ENCODE results near the gene TTC36.

TTC36 gene

GRCh38 chr11:118514103-118514502 lies 13.2 kb upstream of the TTC36 start:
- no peak overlapping the region for H3K27ac ChIP-seq
- H3K9me3 ChIP-seq (ENCODE audit: low read depth, low read length): no peaks in the 10 kb centered on the region
- TF ChIP-seq POLR2AphosphoS5 (IDR thresholded peaks at IDR 0.05; ENCODE audit: borderline replicate concordance, low read depth, low read length): no peak
- TF ChIP-seq EZH2 (IDR thresholded peaks at IDR 0.05): no peak
- TF ChIP-seq FOXP2 (optimal IDR thresholded peaks at IDR 0.05; ENCODE audit: control extremely low read depth, extremely low read length, insufficient read depth): no peak
- DNase-seq (ENCODE audit: low read depth, low spot score): no peak
- H3K4me3 ChIP-seq: no peak overlapping the region
- peaks cover 84% of the 10 kb centered on the region for H3K36me3 ChIP-seq (ENCODE audit: insufficient read depth, low read length)
- no peak overlapping the region for H3K9ac ChIP-seq (ENCODE audit: insufficient read length)

GRCh38 chr11:118519549-118519948 lies 7.7 kb upstream of the TTC36 start:
- Histone ChIP-seq H3K36me3 (ENCODE audit: insufficient read depth, low read length) (peaks cover 83% of the 10 kb centered on the region), H3K27ac (no peak overlapping the region), H3K9ac (ENCODE audit: insufficient read length) (no peak overlapping the region), H3K9me3 (ENCODE audit: low read depth, low read length) (no peaks in the 10 kb centered on the region), H3K4me3 (no peak overlapping the region)
- no peak for DNase-seq (ENCODE audit: low read depth, low spot score)
- TF ChIP-seq POLR2AphosphoS5 (IDR thresholded peaks at IDR 0.05; ENCODE audit: borderline replicate concordance, low read depth, low read length) (no peak), EZH2 (IDR thresholded peaks at IDR 0.05) (no peak), FOXP2 (optimal IDR thresholded peaks at IDR 0.05; ENCODE audit: control extremely low read depth, extremely low read length, insufficient read depth) (no peak)

GRCh38 chr11:118521892-118522311 lies 5.4 kb upstream of the TTC36 start:
- TF ChIP-seq POLR2AphosphoS5 (IDR thresholded peaks at IDR 0.05; ENCODE audit: borderline replicate concordance, low read depth, low read length) (no peak), EZH2 (IDR thresholded peaks at IDR 0.05) (no peak), FOXP2 (optimal IDR thresholded peaks at IDR 0.05; ENCODE audit: control extremely low read depth, extremely low read length, insufficient read depth) (no peak)
- no peak overlapping the region for H3K27ac ChIP-seq
- DNase-seq (ENCODE audit: low read depth, low spot score): no peak
- H3K9ac ChIP-seq (ENCODE audit: insufficient read length): no peak overlapping the region
- no peak overlapping the region for H3K4me3 ChIP-seq
- peaks cover 67% of the 10 kb centered on the region for H3K36me3 ChIP-seq (ENCODE audit: insufficient read depth, low read length)
- no peaks in the 10 kb centered on the region for H3K9me3 ChIP-seq (ENCODE audit: low read depth, low read length)

- peaks cover 62% of the 10 kb centered on the region for H3K36me3 ChIP-seq (ENCODE audit: insufficient read depth, low read length)
- no peaks in the 10 kb centered on the region for H3K9me3 ChIP-seq (ENCODE audit: low read depth, low read length)
- no peak for DNase-seq (ENCODE audit: low read depth, low spot score)
- H3K27ac ChIP-seq: no peak overlapping the region
- H3K9ac ChIP-seq (ENCODE audit: insufficient read length): no peak overlapping the region
- no peak overlapping the region for H3K4me3 ChIP-seq
- no peak for TF ChIP-seq EZH2 (IDR thresholded peaks at IDR 0.05)
Measured at GRCh38 chr11:118522571-118523072, 4.7 kb upstream of the TTC36 start.

- no peak overlapping the region for H3K27ac ChIP-seq
- no peak overlapping the region for H3K9ac ChIP-seq (ENCODE audit: insufficient read length)
- peaks cover 54% of the 10 kb centered on the region for H3K36me3 ChIP-seq (ENCODE audit: insufficient read depth, low read length)
- no peaks in the 10 kb centered on the region for H3K9me3 ChIP-seq (ENCODE audit: low read depth, low read length)
- no peak for TF ChIP-seq EZH2 (IDR thresholded peaks at IDR 0.05)
- TF ChIP-seq POLR2AphosphoS5 (IDR thresholded peaks at IDR 0.05; ENCODE audit: borderline replicate concordance, low read depth, low read length): no peak
- no peak for TF ChIP-seq FOXP2 (optimal IDR thresholded peaks at IDR 0.05; ENCODE audit: control extremely low read depth, extremely low read length, insufficient read depth)
- no peak overlapping the region for H3K4me3 ChIP-seq
- DNase-seq (ENCODE audit: low read depth, low spot score): no peak
Measured at GRCh38 chr11:118524356-118524755, 2.9 kb upstream of the TTC36 start.

- DNase-seq (ENCODE audit: low read depth, low spot score): no peak
- H3K9me3 ChIP-seq (ENCODE audit: low read depth, low read length): no peaks in the 10 kb centered on the region
- TF ChIP-seq POLR2AphosphoS5 (IDR thresholded peaks at IDR 0.05; ENCODE audit: borderline replicate concordance, low read depth, low read length) (no peak), FOXP2 (optimal IDR thresholded peaks at IDR 0.05; ENCODE audit: control extremely low read depth, extremely low read length, insufficient read depth) (no peak), EZH2 (IDR thresholded peaks at IDR 0.05) (no peak)
- peaks cover 49% of the 10 kb centered on the region for H3K36me3 ChIP-seq (ENCODE audit: insufficient read depth, low read length)
- H3K27ac ChIP-seq: no peak overlapping the region
- no peak overlapping the region for H3K4me3 ChIP-seq
- H3K9ac ChIP-seq (ENCODE audit: insufficient read length): no peak overlapping the region
Measured at GRCh38 chr11:118524757-118525470, 2.4 kb upstream of the TTC36 start.

GRCh38 chr11:118526688-118527087 lies 586 bp upstream of the TTC36 start:
- no peak for TF ChIP-seq FOXP2 (optimal IDR thresholded peaks at IDR 0.05; ENCODE audit: control extremely low read depth, extremely low read length, insufficient read depth)
- TF ChIP-seq EZH2 (IDR thresholded peaks at IDR 0.05): no peak
- no peak for TF ChIP-seq POLR2AphosphoS5 (IDR thresholded peaks at IDR 0.05; ENCODE audit: borderline replicate concordance, low read depth, low read length)
- no peak for DNase-seq (ENCODE audit: low read depth, low spot score)
- peaks cover 31% of the 10 kb centered on the region for H3K36me3 ChIP-seq (ENCODE audit: insufficient read depth, low read length)
- no peaks in the 10 kb centered on the region for H3K9me3 ChIP-seq (ENCODE audit: low read depth, low read length)
- no peak overlapping the region for H3K9ac ChIP-seq (ENCODE audit: insufficient read length)
- no peak overlapping the region for H3K27ac ChIP-seq
- H3K4me3 ChIP-seq: no peak overlapping the region

- Histone ChIP-seq H3K36me3 (ENCODE audit: insufficient read depth, low read length) (peaks cover 15% of the 10 kb centered on the region), H3K9ac (ENCODE audit: insufficient read length) (no peak overlapping the region), H3K9me3 (ENCODE audit: low read depth, low read length) (no peaks in the 10 kb centered on the region), H3K27ac (no peak overlapping the region), H3K4me3 (no peak overlapping the region)
- no peak for TF ChIP-seq POLR2AphosphoS5 (IDR thresholded peaks at IDR 0.05; ENCODE audit: borderline replicate concordance, low read depth, low read length)
- no peak for TF ChIP-seq FOXP2 (optimal IDR thresholded peaks at IDR 0.05; ENCODE audit: control extremely low read depth, extremely low read length, insufficient read depth)
- no peak for TF ChIP-seq EZH2 (IDR thresholded peaks at IDR 0.05)
- DNase-seq (ENCODE audit: low read depth, low spot score): no peak
Measured at GRCh38 chr11:118528511-118528910, 1.2 kb downstream of the TTC36 start.

Measured in SK-N-MC (cell line).